ENCODE measurements around the gene OPA3. TPM values are rescaled to one million over a fixed set of nuclear protein-coding genes. Genes with fewer than 3 reads are reported as not detected.

Gene OPA3
- polyA plus RNA-seq, 1 donor (not counting 4 experiments of a cell fraction or from before 2014, with no cell fraction given), result 11.9 TPM

DNA sequence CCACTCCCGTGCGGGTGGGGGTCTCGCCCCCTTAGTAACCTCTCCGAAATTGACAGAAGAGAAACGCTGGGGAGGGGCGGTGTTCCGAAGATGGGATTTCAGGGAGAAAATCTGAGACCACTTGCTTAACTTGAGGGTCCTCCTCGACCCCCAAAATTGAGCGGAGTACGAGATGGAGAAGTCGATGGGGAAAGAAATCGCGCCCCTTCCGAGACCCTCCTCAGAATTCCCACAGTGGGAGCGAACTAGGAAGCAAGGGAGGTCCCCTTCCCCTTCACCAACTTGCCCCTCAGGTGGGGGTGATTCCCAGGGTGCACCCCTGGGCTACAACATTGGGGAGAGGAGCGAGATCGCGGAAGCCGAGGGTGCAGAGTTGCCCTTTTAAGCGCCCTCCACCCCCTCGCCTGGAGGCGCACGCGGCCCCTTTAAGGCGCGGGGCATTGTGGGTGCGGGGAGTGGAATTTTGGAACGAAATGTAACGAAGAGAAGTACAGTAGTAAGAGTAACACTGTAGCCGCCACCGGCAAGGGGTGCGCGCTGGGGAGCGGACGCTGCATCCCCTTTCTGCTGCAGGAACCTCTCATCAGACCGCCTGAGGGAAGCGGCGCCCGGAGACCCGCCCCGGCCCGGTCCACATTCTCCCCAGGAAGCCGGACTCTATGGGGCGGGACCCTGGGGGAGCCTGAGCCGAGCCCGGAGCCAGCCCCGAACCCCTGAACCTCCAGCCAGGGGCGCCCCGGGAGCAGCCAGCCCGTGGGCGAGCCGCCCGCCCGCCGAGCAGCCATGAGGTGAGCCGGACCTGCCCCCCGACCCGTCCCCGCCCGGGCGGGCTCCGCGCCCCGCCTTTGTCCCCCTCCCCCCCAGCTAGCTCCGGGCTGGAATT lies 77.4 kb downstream of the OPA3 start, which contains the start of gene VASP:
VASP (plus strand) TSS at position 491 of the 883 bp plus-strand sequence; CDS start at position 784, 293 bp downstream.
- Histone ChIP-seq H4K20me1 (ENCODE audit: control insufficient read depth, extremely low read depth, insufficient read depth, low read length) (peaks cover 18% of the 10 kb centered on the region), H3K4me3 (ENCODE audit: control insufficient read depth in 2 of 3, extremely low read depth in 1 of 3, insufficient read depth in 2 of 3, low read depth in 1 of 3, low read length in 3 of 3) (peak within 1 kb of the TSS; percentile 58 to 99 (median 86)), H3K4me1 (ENCODE audit: control insufficient read depth, extremely low read depth, insufficient read depth, low read length) (peaks cover 33% of the 10 kb centered on the region), H2AFZ (ENCODE audit: control insufficient read depth, low read length) (peak within 1 kb of the TSS; percentile 94), H3K9me3 (ENCODE audit: control insufficient read depth, low read depth, low read length) (no peaks in the 10 kb centered on the region), H3K9me1 (ENCODE audit: control insufficient read depth, extremely low read depth, insufficient read depth, low read length) (peaks cover 3% of the 10 kb centered on the region), H3K9ac (ENCODE audit: control insufficient read depth, extremely low read depth, insufficient read depth, low read length) (peak within 1 kb of the TSS; percentile 94), H3K27ac (ENCODE audit: control insufficient read depth, insufficient read depth, low read length) (peak within 1 kb of the TSS; percentile 95), H3K36me3 (ENCODE audit: control insufficient read depth in 2 of 2, extremely low read depth in 1 of 2, insufficient read depth in 2 of 2, low read length in 2 of 2) (peaks cover 3 to 14% of the 10 kb centered on the region in 2 experiments), H3K27me3 (ENCODE audit: control insufficient read depth, extremely low read depth, insufficient read depth, low read length) (no peaks in the 10 kb centered on the region), H3K4me2 (ENCODE audit: control insufficient read depth, extremely low read depth, insufficient read depth, low read depth, low read length) (peak within 1 kb of the TSS; percentile 100), H3K79me2 (ENCODE audit: control insufficient read depth, insufficient read depth, low read length) (peaks cover 49% of the 10 kb centered on the region)
- no peak for TF ChIP-seq EZH2 (IDR thresholded peaks at IDR 0.05; ENCODE audit: low read length)
- TF ChIP-seq CTCF (optimal IDR thresholded peaks at IDR 0.05 in 1 of 3, IDR thresholded peaks at IDR 0.05 in 1 of 3, conservative IDR thresholded peaks at IDR 0.05 in 1 of 3; ENCODE audit: extremely low read depth in 1 of 3, insufficient read depth in 2 of 3, low read length in 3 of 3), result no peak
- dilution Hi-C loops (cut with MboI; ENCODE audit: extremely low pct_ligation_motif_present, low sequenced_read_pairs), result no loop called here
- DNase-seq (ENCODE audit: low read depth, low spot score) (no peak), FAIRE-seq (peak; percentile 76)

DNA sequence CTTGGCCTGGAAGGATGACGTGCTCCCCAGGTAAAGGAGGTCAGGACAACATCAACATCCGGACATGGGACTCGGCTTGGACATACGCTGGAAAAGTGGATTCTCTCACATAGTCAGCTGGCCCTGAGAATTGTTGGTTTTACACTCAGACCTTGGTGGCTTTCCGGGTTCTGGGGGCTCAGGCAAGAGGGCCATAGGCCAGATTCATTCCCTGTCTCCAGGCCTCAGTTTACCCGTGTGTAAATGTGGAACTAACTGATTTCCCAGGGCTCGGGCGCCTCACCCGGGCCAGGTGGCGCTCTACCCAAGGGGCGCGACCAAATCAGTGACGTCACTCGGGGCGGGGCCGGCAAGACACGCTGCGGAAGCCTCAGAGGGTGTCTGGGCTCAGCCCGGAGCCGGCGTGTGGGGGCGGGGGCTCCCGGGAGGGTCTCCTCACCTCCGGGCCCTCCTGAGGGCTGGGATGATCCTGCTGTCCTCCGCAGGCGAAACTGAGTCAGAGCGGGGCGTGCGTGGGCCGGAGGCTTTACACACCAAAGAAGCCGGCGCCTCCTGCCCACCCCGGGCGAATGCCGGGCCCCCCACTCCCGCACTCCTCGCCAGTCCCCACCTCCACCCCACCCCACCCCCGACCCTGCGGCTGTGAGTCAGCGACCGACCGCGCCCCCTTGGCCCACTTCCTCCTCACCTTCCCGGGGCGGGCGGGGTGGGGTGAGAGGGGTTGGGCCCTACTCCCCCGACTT lies 78.2 kb downstream of the OPA3 start:
- no peaks in the 10 kb centered on the region for H3K9me3 ChIP-seq (ENCODE audit: control insufficient read depth, low read depth, low read length)
- peaks cover 17% of the 10 kb centered on the region for H4K20me1 ChIP-seq (ENCODE audit: control insufficient read depth, extremely low read depth, insufficient read depth, low read length)
- H2AFZ ChIP-seq (ENCODE audit: control insufficient read depth, low read length), result peak overlapping the region; percentile 88
- no peaks in the 10 kb centered on the region for H3K27me3 ChIP-seq (ENCODE audit: control insufficient read depth, extremely low read depth, insufficient read depth, low read length)
- peaks cover 31% of the 10 kb centered on the region for H3K4me1 ChIP-seq (ENCODE audit: control insufficient read depth, extremely low read depth, insufficient read depth, low read length)
- peak overlapping the region; percentile 94 for H3K9ac ChIP-seq (ENCODE audit: control insufficient read depth, extremely low read depth, insufficient read depth, low read length)
- peak overlapping the region; percentile 58 to 99 (median 86) for H3K4me3 ChIP-seq (ENCODE audit: control insufficient read depth in 2 of 3, extremely low read depth in 1 of 3, insufficient read depth in 2 of 3, low read depth in 1 of 3, low read length in 3 of 3)
- FAIRE-seq (peak; percentile 34), DNase-seq (ENCODE audit: low read depth, low spot score) (no peak)
- peak overlapping the region; percentile 95 for H3K27ac ChIP-seq (ENCODE audit: control insufficient read depth, insufficient read depth, low read length)
- peaks cover 3% of the 10 kb centered on the region for H3K9me1 ChIP-seq (ENCODE audit: control insufficient read depth, extremely low read depth, insufficient read depth, low read length)
- H3K4me2 ChIP-seq (ENCODE audit: control insufficient read depth, extremely low read depth, insufficient read depth, low read depth, low read length), result peak overlapping the region; percentile 100
- peaks cover 3 to 13% of the 10 kb centered on the region in 2 experiments for H3K36me3 ChIP-seq (ENCODE audit: control insufficient read depth in 2 of 2, extremely low read depth in 1 of 2, insufficient read depth in 2 of 2, low read length in 2 of 2)
- dilution Hi-C loops (cut with MboI; ENCODE audit: extremely low pct_ligation_motif_present, low sequenced_read_pairs), result no loop called here
- peaks cover 41% of the 10 kb centered on the region for H3K79me2 ChIP-seq (ENCODE audit: control insufficient read depth, insufficient read depth, low read length)
- TF ChIP-seq EZH2 (IDR thresholded peaks at IDR 0.05; ENCODE audit: low read length) (no peak), CTCF (optimal IDR thresholded peaks at IDR 0.05 in 1 of 3, IDR thresholded peaks at IDR 0.05 in 1 of 3, conservative IDR thresholded peaks at IDR 0.05 in 1 of 3; ENCODE audit: extremely low read depth in 1 of 3, insufficient read depth in 2 of 3, low read length in 3 of 3) (peak; percentile 56 to 78 (median 61))

Measured in keratinocyte (primary cell).